Measurements from ENCODE around the gene PLEKHM3. TPM values are rescaled to one million over a fixed set of nuclear protein-coding genes. Genes with fewer than 3 reads are reported as not detected.

PLEKHM3 gene
- total and polyA plus RNA-seq, 2 experiments from 2014 or later: 3.9 to 8.8 TPM

GRCh38 chr2:207984765-207985480 is 40.4 kb downstream of the PLEKHM3 start:
- Histone ChIP-seq H3K9me2 (ENCODE audit: insufficient read depth) (no peaks in the 10 kb centered on the region; the same call in 1 of the 2 replicates), H3K79me2 (replicated peaks; ENCODE audit: insufficient read depth) (no peaks in the 10 kb centered on the region), H3F3A (replicated peaks; ENCODE audit: low read depth) (no peaks in the 10 kb centered on the region), H3K27ac (ENCODE audit: low read depth) (no peak overlapping the region; the same call in 1 of the 2 replicates), H3K27me3 (ENCODE audit: insufficient read depth) (no peaks in the 10 kb centered on the region), H3K4me2 (no peak overlapping the region), H4K20me1 (replicated peaks; ENCODE audit: insufficient read depth) (no peaks in the 10 kb centered on the region), H3K36me3 (ENCODE audit: insufficient read depth) (no peaks in the 10 kb centered on the region), H2AFZ (no peak overlapping the region), H3K4me3 (no peak overlapping the region), H3K4me1 (ENCODE audit: insufficient read depth) (no peaks in the 10 kb centered on the region)
- no peak overlapping the region for H3K4me3 Mint-ChIP-seq
- DNase-seq (ENCODE audit: low spot score) (no peak), ATAC-seq (no peak)
- peaks cover 4% of the 10 kb centered on the region for H3K27me3 Mint-ChIP-seq (ENCODE audit: insufficient read depth, low read depth, poor library complexity)
- no peak overlapping the region for H3K27ac Mint-ChIP-seq
- H3K9me3 Mint-ChIP-seq: no peaks in the 10 kb centered on the region
- no peak for TF ChIP-seq JUNB (IDR thresholded peaks at IDR 0.05; ENCODE audit: unreplicated experiment)
- no peak for TF ChIP-seq REST (IDR thresholded peaks at IDR 0.05; ENCODE audit: unreplicated experiment)
- no peak for TF ChIP-seq ZNF331 (CRISPR knock-in tag; IDR thresholded peaks at IDR 0.05; ENCODE audit: low read depth)
- TF ChIP-seq POLR2AphosphoS5 (IDR thresholded peaks at IDR 0.05; ENCODE audit: low read depth): no peak
- TF ChIP-seq ZNF114 (CRISPR knock-in tag; IDR thresholded peaks at IDR 0.05): no peak
- no peak for TF ChIP-seq EZH2phosphoT487 (IDR thresholded peaks at IDR 0.05; ENCODE audit: unreplicated experiment)
- TF ChIP-seq EZH2 (IDR thresholded peaks at IDR 0.05; ENCODE audit: low read depth, unreplicated experiment): no peak
- no peak for TF ChIP-seq CTCF (conservative IDR thresholded peaks at IDR 0.05; ENCODE audit: low read depth in 2 of 2)
- no peak for TF ChIP-seq STAT1 (IDR thresholded peaks at IDR 0.05; ENCODE audit: unreplicated experiment)
- no peak for TF ChIP-seq ETS1 (IDR thresholded peaks at IDR 0.05)
- TF ChIP-seq NANOG (IDR thresholded peaks at IDR 0.05; ENCODE audit: borderline replicate concordance): no peak
- TF ChIP-seq CREB1 (CRISPR knock-in tag; IDR thresholded peaks at IDR 0.05; ENCODE audit: low read depth): no peak
- TF ChIP-seq ZNF462 (CRISPR knock-in tag; IDR thresholded peaks at IDR 0.05): no peak
- no peaks in the 10 kb centered on the region for H3K36me3 Mint-ChIP-seq (ENCODE audit: low read depth)
- H3K4me1 Mint-ChIP-seq: no peaks in the 10 kb centered on the region

All from GM23338 (cell line).